ENCODE measurements around the gene PIGU. TPM values are rescaled to one million over a fixed set of nuclear protein-coding genes. Genes with fewer than 3 reads are reported as not detected.

Gene PIGU
- total and polyA plus RNA-seq, 9 of the 15 experiments (the other 6 are each of a cell fraction or from before 2014, with no cell fraction given), result 6.5 to 100 (median 28.1) TPM

- Histone ChIP-seq H3K4me1 (replicated peaks in 1 of 2; ENCODE audit: control insufficient read depth in 2 of 2, insufficient read depth in 2 of 2, low read length in 2 of 2) (peaks cover 15 to 17% of the 10 kb centered on the region in 2 experiments), H4K20me1 (replicated peaks; ENCODE audit: control insufficient read depth, insufficient read depth, low read length) (peaks cover 20% of the 10 kb centered on the region)
- CTCF ChIA-PET (ENCODE audit: low intra/inter-chr PET ratio), result no interaction called here
- TF ChIP-seq ZNF134 (CRISPR knock-in tag; conservative IDR thresholded peaks at IDR 0.05) (no peak), XRCC5 (IDR thresholded peaks at IDR 0.05; ENCODE audit: low read depth, low read length) (no peak), ID3 (CRISPR knock-in tag; IDR thresholded peaks at IDR 0.05) (no peak), ID3 (tag; IDR thresholded peaks at IDR 0.05) (no peak), E4F1 (CRISPR knock-in tag; IDR thresholded peaks at IDR 0.05; ENCODE audit: borderline replicate concordance) (no peak), HSF4 (CRISPR knock-in tag; IDR thresholded peaks at IDR 0.05; ENCODE audit: borderline replicate concordance) (no peak), GATAD2A (IDR thresholded peaks at IDR 0.05) (no peak), ZNF76 (CRISPR knock-in tag; IDR thresholded peaks at IDR 0.05; ENCODE audit: borderline replicate concordance) (no peak), TSHZ1 (CRISPR knock-in tag; IDR thresholded peaks at IDR 0.05) (no peak), NKRF (IDR thresholded peaks at IDR 0.05; ENCODE audit: borderline replicate concordance) (no peak), ZNF778 (CRISPR knock-in tag; IDR thresholded peaks at IDR 0.05) (no peak), PURB (CRISPR knock-in tag; IDR thresholded peaks at IDR 0.05; ENCODE audit: low read depth) (no peak), SIX5 (IDR thresholded peaks at IDR 0.05; ENCODE audit: borderline replicate concordance in 1 of 2, insufficient read depth in 1 of 2, low read depth in 1 of 2, low read length in 2 of 2) (no peak)
These were observed 149.9 kb downstream of the PIGU start for GRCh38 chr20:34527016-34527415.

More at GRCh38 chr20:34527016-34527415, 149.9 kb downstream of the PIGU start:
- H3K9me3 ChIP-seq (replicated peaks; ENCODE audit: control insufficient read depth, insufficient read depth, low read depth, low read length), result no peaks in the 10 kb centered on the region; the same call in 1 of the 2 replicates
- H3K79me2 ChIP-seq (ENCODE audit: control insufficient read depth, insufficient read depth, low read length), result peaks cover 42% of the 10 kb centered on the region
- H3K9ac ChIP-seq (ENCODE audit: insufficient read depth in 1 of 2, low read depth in 2 of 2, low read length in 2 of 2), result no peak overlapping the region
- intact Hi-C loops (cut with micrococcal nuclease) (no loop called here), in situ Hi-C loops (cut with MboI) (loop anchor here (10.0 kb wide), 1 partner anchor 332 kb away; no protein-coding TSS in a partner anchor)
- no peaks in the 10 kb centered on the region for H3K9me1 ChIP-seq (ENCODE audit: control insufficient read depth, insufficient read depth, low read length)
- POLR2A ChIA-PET, result no interaction called here
- 88% methylated on average over 10 of the region's 10 CpGs for WGBS (ENCODE audit: insufficient coverage, low coverage, missing lambda C conversion rate)
- H3K27ac ChIP-seq (ENCODE audit: extremely low read depth, low read depth, low read length), result no peak overlapping the region
- no peak overlapping the region for H2AFZ ChIP-seq (ENCODE audit: low read depth, low read length)
- FAIRE-seq (no peak), ATAC-seq (no peak), DNase-seq (ENCODE audit: extremely low read depth in 1 of 4, low spot score in 3 of 4) (no peak)
- H3K36me3 ChIP-seq (ENCODE audit: control insufficient read depth, insufficient read depth, low read length), result peaks cover 78% of the 10 kb centered on the region
- H3K4me2 ChIP-seq (ENCODE audit: insufficient read depth, low read length), result no peak overlapping the region
- no peak overlapping the region for H3K4me3 ChIP-seq
- no peaks in the 10 kb centered on the region for H3K27me3 ChIP-seq (ENCODE audit: control insufficient read depth in 2 of 2, insufficient read depth in 2 of 2, low read length in 2 of 2)
- BruUV-seq (replicated peaks), result no TSS peak

Data from K562 (cell line).